Stimulated activated naive CD8-positive, alpha-beta T cell treated with anti-CD3 and anti-CD28 coated beads, Interleukin-15, Interleukin-2, amounts not matched to agents 100 U/mL and 50 U/mL, for 24 hours (primary cell): Measurements from ENCODE around the gene C12orf76.

ENCODE experiments used
- ATAC-seq: fragments of 150-1000 bp; cut with Tn5 transposase; one replicate; pipeline ENCODE4 v1.10.0; 2021
- DNase-seq: peaks from one replicate; pipeline ENCODE4 v3.0.0; 2021

C12orf76 gene

GRCh38 chr12:109995686-109996482 lies 52.4 kb downstream of the C12orf76 start, which contains the start of gene GIT2:
Gene GIT2, minus strand, starts transcription at chr12:109996368. Its CDS starts 144 bp downstream, at chr12:109996224.
- ATAC-seq (peak; percentile 89), DNase-seq (peak; percentile 95)

- no peak for DNase-seq
- ATAC-seq: no peak
Measured at GRCh38 chr12:109995361-109995685, 53.0 kb downstream of the C12orf76 start.

GRCh38 chr12:109994401-109995175 lies 53.7 kb downstream of the C12orf76 start:
- DNase-seq (no peak), ATAC-seq (no peak)

- ATAC-seq: no peak
Measured at GRCh38 chr12:109993091-109993490, 55.2 kb downstream of the C12orf76 start.

GRCh38 chr12:109991586-109991985 lies 56.7 kb downstream of the C12orf76 start:
- no peak for ATAC-seq

More at GRCh38 chr12:109993091-109993490, 55.2 kb downstream of the C12orf76 start:
- DNase-seq: no peak

More at GRCh38 chr12:109991586-109991985, 56.7 kb downstream of the C12orf76 start:
- DNase-seq: no peak
